Raji (cell line): ENCODE data around the gene SCOC.

Source experiments
- POLR2A ChIP-seq: IDR thresholded peaks from 2 replicates; pipeline ENCODE4 v1.6.1; 2011; ENCODE audit warnings: low read depth, low read length, control low read depth; ENCODE audit not compliant: insufficient read depth

Gene SCOC

GRCh38 chr4:140351093-140352075 is 22.1 kb upstream of the SCOC start:
- no peak for TF ChIP-seq POLR2A

DNA sequence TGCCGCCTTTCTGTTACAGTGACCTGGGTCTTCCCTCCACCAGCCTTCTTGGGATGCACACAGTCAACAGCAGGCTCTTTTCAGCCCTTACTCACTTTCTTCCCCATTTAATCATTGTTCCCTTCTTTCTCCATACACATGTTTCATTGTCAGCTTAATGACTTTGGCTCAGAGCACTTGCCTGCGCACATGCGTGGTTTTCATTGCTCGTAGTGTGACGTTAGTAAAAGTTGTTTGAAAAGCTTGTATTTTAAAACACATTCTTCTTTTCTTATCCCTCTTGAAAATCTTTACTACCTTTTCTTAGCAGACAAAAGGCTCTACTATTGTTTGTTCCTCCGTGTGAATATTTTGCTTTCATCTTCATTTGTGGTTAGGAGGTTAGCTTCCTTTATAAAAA is 19.7 kb upstream of the SCOC start:
- no peak for TF ChIP-seq POLR2A

- no peak for TF ChIP-seq POLR2A
Measured at GRCh38 chr4:140355288-140355687, 18.2 kb upstream of the SCOC start.

- TF ChIP-seq POLR2A, result no peak
Measured at GRCh38 chr4:140357868-140358267, 15.6 kb upstream of the SCOC start.

- no peak for TF ChIP-seq POLR2A
Measured at GRCh38 chr4:140358281-140358680, 15.2 kb upstream of the SCOC start.

DNA sequence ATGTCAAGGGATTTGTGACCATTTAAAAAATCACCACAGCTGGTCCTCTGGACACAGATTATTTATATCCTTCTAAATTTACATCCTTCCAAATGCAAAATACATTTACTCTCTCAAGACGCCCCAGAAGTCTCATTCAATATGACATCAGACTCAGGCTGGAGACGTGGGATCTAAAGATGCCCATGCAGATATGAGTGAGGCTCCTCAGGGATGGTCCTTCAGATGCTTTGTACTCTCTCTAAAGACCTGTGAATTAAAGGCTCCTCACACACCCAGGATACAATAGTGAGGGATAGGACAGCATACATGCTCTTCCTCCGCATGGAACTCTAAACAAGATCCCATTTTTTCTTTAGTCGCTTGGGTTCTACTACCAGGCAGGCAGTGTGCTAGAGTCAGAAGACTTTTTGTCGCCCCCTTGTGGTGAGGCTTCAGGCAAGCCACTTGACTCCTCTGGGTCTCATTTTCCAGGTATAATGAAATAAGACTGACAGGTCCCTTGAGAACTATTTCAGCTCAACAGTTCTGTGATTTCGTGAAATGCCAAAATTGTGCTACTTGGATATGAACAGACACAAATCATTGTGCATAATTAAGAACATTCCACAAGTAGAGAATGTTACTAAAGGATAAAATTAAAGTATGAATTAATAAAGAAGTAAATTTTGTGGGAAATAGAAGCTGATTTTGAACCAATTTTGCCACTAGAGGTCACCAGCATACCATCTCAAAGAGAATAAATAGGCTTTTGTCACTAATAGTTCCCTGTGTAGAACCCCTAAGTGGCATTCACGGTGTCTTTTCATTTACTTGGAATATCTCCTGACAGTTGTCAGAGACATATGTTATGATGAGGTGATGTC is 13.7 kb upstream of the SCOC start:
- no peak for TF ChIP-seq POLR2A

DNA sequence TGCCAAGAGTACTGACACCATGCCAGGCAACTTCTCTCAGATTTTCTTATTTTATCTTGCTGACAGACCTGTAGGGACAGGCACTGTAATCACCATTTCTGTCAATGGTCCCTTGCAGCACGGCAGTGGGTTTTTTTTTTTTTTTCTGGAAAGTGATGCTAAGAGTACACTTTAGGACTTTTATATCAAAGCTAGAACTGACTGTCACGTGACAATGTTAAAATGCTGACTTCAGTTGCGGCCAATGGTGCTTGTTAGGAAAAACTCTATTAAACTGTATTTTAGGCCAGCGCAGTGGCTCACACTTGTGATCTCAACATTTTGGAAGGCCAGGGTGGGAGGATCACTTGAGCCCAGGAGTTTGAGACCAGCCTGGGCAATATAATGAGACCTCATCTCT is 12.3 kb upstream of the SCOC start:
- no peak for TF ChIP-seq POLR2A

DNA sequence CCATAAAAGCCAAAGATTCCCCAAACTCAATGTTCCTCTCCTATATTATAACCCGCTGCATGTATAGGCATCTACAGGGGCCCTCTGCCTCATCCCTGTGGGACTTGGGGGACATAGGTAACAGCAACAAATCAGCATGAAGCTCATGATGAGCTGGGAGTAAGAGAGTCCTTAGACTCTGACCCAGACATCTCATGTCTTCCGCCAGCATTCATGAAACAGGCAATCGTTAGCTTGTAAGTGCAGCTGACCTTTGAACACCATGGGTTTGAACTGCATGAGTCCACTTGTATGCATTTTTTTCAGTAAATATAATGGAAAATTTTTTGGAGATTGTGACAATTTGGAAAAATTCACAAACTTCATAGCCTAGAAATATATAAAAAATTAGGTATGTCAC is 10.4 kb upstream of the SCOC start:
- TF ChIP-seq POLR2A, result no peak

DNA sequence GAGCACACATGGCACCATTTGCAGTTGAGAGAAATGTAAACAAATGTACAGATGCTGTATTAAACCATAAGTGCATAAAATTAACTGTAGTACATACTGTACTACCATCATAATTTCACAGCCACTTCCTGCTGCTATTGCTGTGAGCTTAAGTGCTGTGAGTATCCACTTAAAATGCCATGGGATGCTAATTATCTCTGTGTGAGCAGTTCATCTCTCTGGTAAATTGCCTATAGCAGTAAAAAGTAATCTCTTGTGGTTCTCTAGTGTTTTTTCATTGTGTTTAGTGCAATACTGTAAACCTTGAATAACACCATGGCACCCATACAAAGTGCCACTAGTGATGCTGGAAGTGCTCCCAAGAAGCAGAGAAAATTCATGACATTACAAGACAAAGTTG is 9.9 kb upstream of the SCOC start:
- TF ChIP-seq POLR2A, result no peak

DNA sequence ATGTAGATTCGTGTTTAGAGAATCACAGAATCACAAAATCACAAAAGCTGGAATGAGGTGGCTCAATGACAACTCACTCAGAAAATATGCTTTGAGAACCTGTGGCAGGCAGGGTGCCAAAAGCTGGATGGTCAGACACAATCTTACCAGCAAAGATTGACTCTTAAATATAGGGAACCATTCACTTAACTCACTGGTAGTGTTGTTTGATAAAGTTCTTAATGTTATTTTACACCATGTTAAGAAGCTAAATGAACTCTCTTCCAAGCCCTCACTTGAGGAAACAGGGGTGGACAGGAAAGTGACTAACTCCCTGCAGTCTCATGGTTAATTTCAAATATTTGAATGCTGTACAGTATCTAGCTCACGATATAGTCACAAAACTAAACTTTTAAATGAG is 5.7 kb upstream of the SCOC start:
- TF ChIP-seq POLR2A, result no peak

GRCh38 chr4:140368686-140369085 is 4.8 kb upstream of the SCOC start:
- no peak for TF ChIP-seq POLR2A

DNA sequence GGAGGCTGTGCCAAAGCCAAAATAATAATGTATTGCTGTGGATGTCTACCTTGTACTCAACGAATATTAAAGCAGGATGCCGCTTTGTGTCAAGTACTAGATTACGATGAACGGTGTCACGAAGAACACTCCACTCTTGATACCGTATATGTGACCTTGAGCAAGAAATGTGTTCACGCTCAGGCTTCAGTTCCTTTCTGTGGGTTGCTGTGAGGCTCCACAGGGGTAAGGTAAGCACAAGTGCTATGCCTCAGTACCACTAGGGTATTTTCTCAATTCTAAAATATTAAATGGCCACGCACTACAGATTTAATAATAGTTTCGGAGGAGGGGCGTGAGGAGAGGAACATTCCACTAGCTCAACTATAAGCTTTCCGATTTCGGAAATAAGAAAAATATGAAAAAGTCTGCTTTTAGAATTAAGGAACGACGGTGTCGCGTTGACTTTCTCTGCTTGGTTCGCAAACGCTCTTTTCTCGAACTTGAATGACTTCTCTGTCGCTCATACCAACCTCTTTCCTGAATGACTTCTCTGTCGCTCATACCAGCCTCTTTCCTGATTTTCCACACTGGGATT is 607 bp upstream of the SCOC start:
- no peak for TF ChIP-seq POLR2A

GRCh38 chr4:140374130-140374477 is 658 bp downstream of the SCOC start:
- no peak for TF ChIP-seq POLR2A

- no peak for TF ChIP-seq POLR2A
Measured at GRCh38 chr4:140382732-140383131, 9.3 kb downstream of the SCOC start.

DNA sequence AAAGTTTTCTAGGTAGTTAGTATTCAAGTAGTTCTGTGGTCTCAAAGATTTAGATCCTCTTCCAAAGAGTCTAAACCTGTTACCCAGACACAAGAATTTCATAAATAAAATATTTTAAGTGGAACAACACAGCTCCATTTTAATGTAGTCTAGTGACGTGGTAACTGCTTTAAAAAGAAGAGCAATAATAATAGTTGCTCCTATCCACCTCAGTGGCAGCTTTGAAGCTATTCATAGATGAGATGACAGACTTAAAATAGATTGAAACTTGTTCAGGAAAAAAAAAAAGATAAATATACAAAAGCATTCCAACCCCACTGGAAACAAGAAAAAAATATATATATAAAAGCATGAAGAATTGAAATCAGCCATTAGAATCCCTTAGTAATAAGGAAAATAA is 14.6 kb downstream of the SCOC start:
- TF ChIP-seq POLR2A, result no peak

DNA sequence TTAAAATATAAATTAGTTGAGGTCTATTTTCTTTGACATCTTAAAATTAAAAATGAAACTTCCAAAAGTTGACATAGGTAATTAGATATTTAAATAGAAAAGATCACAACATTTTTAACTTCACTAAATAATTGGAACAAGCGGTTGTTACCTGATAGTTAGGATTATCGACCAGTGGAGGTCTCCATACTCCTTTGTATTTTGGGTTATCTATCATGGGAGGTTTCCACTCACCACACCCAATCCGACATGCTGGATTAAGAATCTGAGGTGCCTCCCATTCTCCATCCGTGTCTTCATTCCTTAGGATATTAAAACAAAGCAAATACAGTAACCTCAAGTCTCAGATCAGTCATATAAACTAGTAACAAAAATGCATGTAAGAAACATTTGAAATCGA is 22.2 kb downstream of the SCOC start:
- no peak for TF ChIP-seq POLR2A
